GM18505 (cell line): ENCODE measurements around the gene EMC10.

Source experiments
- ATAC-seq: cut with Tn5 transposase; IDR thresholded peaks from one replicate; pipeline ENCODE4 v1.9.1; 2021; ENCODE audit not compliant: unreplicated experiment
- POLR2A ChIP-seq: IDR thresholded peaks from 4 replicates; pipeline ENCODE4 v1.6.1; 2011; ENCODE audit warnings: borderline replicate concordance; ENCODE audit not compliant: insufficient read depth, insufficient read length; ENCODE audit errors: extremely low read depth

EMC10 gene

GRCh38 chr19:50476224-50476906, at the start of gene EMC10, which contains the start of gene GARIN5A:
Gene EMC10, plus strand, starts transcription at chr19:50476507. Its CDS starts 38 bp downstream, at chr19:50476545.
Gene GARIN5A, minus strand, starts transcription at chr19:50476848. Its CDS starts 460 bp downstream, at chr19:50476388.
- peak; percentile 98 for TF ChIP-seq POLR2A
- ATAC-seq = peak; percentile 83

- no peak for ATAC-seq
- no peak for TF ChIP-seq POLR2A
Observed at GRCh38 chr19:50427318-50427925, 48.9 kb upstream of the EMC10 start.

DNA sequence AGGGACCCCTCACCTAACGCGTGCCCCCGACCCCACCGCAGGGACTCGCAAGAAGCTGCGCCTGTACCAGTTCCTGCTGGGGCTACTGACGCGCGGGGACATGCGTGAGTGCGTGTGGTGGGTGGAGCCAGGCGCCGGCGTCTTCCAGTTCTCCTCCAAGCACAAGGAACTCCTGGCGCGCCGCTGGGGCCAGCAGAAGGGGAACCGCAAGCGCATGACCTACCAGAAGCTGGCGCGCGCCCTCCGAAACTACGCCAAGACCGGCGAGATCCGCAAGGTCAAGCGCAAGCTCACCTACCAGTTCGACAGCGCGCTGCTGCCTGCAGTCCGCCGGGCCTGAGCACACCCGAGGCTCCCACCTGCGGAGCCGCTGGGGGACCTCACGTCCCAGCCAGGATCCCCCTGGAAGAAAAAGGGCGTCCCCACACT, 48.3 kb upstream of the EMC10 start:
- ATAC-seq = no peak
- TF ChIP-seq POLR2A = peak; percentile 41

DNA sequence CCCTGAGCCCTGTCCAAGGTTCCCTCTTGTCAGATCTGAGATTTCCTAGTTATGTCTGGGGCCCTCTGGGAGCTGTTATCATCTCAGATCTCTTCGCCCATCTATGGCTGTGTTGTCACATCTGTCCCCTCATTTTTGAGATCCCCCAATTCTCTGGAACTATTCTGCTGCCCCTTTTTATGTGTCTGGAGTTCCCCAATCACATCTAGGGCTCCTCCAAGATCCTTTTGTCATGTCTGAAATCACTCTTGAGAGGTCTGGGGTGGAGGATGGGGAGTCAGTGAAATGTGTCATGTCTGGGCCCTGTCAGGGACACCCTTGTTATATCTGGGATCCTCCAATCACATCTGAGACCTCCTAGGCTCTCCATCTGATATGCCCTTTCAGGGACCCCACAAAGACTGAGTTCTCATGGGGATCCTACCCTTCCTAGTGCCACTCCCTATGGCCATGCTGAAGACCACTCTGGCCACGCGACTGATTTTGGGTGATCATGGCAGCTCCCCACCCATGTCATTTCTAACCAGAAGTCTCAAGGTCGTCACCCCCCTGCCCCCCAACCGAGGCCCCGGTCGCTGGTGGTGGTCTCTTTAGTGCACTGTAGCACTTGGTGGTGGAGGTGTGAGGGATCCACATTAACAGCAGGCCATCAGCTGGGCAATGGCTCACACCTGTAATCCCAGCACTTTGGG, 47.4 kb upstream of the EMC10 start:
- no peak for ATAC-seq
- no peak for TF ChIP-seq POLR2A

DNA sequence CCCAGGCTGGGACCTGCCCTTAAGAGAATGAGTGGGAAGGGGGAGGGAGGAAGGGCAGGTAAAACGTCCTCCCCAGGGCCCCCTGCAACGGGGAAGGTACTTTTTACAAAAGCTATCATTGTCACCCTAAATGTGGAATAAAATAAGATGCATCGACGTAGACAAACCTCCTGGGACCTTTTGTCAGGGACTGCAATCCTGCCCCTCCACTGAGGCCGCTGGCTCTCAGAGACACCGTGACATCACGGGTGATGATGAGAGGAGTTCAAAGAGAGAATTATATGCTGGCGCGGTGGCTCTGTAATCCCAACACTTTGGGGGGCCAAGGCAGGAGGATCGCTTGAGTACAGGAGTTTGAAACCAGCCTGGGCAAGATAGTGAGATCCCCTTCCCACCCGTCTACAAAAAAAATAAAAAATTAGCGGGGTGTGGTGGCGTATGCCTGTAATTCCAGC, 45.4 kb upstream of the EMC10 start:
- no peak for ATAC-seq
- TF ChIP-seq POLR2A = no peak

GRCh38 chr19:50431343-50432220, 44.7 kb upstream of the EMC10 start:
- peak; percentile 59 for TF ChIP-seq POLR2A
- ATAC-seq = peak; percentile 63

- ATAC-seq = no peak
Observed at GRCh38 chr19:50432221-50433028, 43.9 kb upstream of the EMC10 start, which contains the start of gene MYBPC2. Gene MYBPC2, plus strand, starts transcription at chr19:50432892. Its CDS starts 62 bp downstream, at chr19:50432954.

DNA sequence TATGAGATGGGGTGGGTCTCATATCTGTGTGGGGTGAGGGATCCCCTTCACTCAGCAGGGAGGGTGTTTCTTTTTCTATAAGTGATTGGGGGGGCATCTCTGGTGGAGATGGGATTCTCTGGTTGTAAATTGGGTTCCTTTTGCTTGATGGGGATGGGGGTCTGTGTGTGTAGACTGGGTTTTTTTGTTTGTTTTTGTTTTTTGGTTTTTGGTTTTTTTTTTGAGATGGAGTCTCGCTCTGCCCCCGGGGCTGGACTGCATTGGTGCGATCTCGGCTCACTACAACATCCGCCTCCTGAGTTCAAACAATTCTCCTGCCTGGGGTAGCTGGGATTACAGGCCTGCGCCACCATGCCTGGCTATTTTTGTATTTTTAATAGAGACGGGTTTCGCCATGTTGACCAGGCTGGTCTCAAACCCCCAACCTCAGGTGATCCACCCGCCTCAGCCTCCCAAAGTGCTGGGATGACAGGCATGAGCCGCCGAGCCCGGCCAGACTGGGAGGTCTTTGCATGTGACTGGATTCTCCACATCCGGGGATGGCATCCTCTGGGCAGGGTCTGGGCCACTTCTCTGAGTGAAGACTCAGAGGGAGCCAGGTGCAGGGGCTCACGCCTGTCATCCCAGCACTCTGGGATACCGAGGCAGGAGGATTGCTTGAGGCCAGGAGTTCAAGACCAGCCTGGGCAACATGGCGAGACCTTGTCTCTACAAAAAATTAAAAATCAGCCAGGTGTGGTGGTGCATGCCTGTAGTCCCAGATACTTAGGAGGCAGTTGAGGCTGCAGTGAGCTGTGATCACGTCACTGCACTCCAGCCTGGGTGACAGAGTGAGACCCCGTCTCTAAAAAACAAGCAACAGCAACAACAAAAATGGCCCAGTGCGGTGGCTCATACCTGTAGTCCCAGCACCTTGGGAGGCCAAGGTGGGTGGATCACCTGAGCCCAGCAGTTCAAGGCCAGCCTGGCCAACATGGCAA, 42.8 kb upstream of the EMC10 start:
- TF ChIP-seq POLR2A = no peak
- no peak for ATAC-seq

More at GRCh38 chr19:50432221-50433028, 43.9 kb upstream of the EMC10 start, which contains the start of gene MYBPC2:
- TF ChIP-seq POLR2A = no peak

- ATAC-seq = no peak
- no peak for TF ChIP-seq POLR2A
Observed at GRCh38 chr19:50434525-50434924, 41.8 kb upstream of the EMC10 start.

DNA sequence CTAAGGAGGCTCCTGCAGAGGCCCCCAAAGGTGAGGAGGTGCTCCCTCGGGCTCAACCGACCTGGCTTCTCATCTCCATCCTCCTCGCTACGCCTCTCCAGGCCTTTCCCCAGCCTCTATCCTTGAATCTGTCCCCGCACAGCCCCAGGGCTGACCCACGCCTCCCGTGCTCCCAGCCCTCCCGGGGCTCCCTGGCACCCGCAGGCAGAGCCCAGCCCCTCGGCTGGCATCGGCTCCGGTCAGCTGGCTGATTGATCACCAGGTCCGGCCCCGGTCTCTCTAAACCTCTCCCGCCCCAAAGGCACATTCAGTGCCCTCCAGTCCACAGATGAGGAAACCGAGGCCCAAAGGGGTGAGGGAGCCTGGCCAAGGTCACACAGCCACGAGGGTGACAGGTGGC, 41.1 kb upstream of the EMC10 start:
- TF ChIP-seq POLR2A = no peak
- no peak for ATAC-seq

GRCh38 chr19:50435627-50436026, 40.7 kb upstream of the EMC10 start:
- no peak for ATAC-seq

More at GRCh38 chr19:50435627-50436026, 40.7 kb upstream of the EMC10 start:
- TF ChIP-seq POLR2A = no peak
